HepG2 (cell line): ENCODE measurements around the gene KDM4B. TPM values are rescaled to one million over a fixed set of nuclear protein-coding genes. Genes with fewer than 3 reads are reported as not detected.

ENCODE experiments used
- ATAC-seq: fragments of 200-7000 bp; cut with Tn5 transposase; 3 replicates; pipeline ENCODE4 v1.9.1; 2020; ENCODE audit warnings: mild to moderate bottlenecking, moderate library complexity
- BruUV-seq: library from RNA; stranded (reverse); fragments of 400-500 nt; replicated peaks from 2 replicates; lab custom pipeline; 2021; lab: Mats Ljungman, UMichigan
- CTCF ChIA-PET: fragments of 300-600 bp; formaldehyde crosslinking; extraction: SDS; loops from one replicate; lab custom pipeline; 2021; ENCODE audit warnings: low total read pairs, inconsistent platforms, low intra/inter-chr PET ratio; lab: Yijun Ruan, JAX
- POLR2A ChIA-PET: fragments of 350-600 bp; sonication (Branson Sonifier 250); formaldehyde crosslinking; loops from one replicate; lab custom pipeline; 2020; ENCODE audit warnings: antibody characterized with exemption, inconsistent platforms; lab: Yijun Ruan, JAX
- DNase-seq: peaks from one replicate; pipeline ENCODE4 v3.0.0-alpha.2; 2015; ENCODE audit warnings: low spot score
- FAIRE-seq: peaks from 3 replicates; lab custom pipeline; 2011; peaks lifted over from hg19 to GRCh38; lab: Jason Lieb, UNC
- H2AFZ ChIP-seq: one replicate; pipeline ENCODE4 v1.6.1; 2011; ENCODE audit warnings: low read length, inconsistent platforms
- H3K27ac ChIP-seq: fragments of 300-600 bp; 3 replicates; pipeline ENCODE4 v1.8.0; 2011; ENCODE audit warnings: mixed run types, mild to moderate bottlenecking, mixed read lengths, low read length, inconsistent platforms; ENCODE audit not compliant: insufficient read depth; ENCODE audit errors: extremely low read length
- H3K27me3 ChIP-seq, 2 experiments: fragments of 200-600 bp in 1 of 2; 2 replicates in 1 of 2; 3 replicates in 1 of 2; pipeline versions ENCODE4 v1.6.0 to v1.8.0; 2011; ENCODE audit warnings: low read length in 2 of 2, mild to moderate bottlenecking in 2 of 2, moderate library complexity in 2 of 2, inconsistent platforms in 1 of 2; ENCODE audit not compliant: insufficient read depth in 2 of 2, control insufficient read depth in 1 of 2
- H3K36me3 ChIP-seq, 2 experiments: fragments of 200-600 bp in 1 of 2; replicated peaks in 1 of 2; 2 replicates in 1 of 2; 3 replicates in 1 of 2; pipeline versions ENCODE4 v1.5.1 to v1.8.0; 2011; ENCODE audit warnings: low read length in 2 of 2, inconsistent platforms in 1 of 2; ENCODE audit not compliant: insufficient read depth in 2 of 2, control insufficient read depth in 1 of 2
- H3K4me1 ChIP-seq: 2 replicates; pipeline ENCODE4 v1.5.1; 2012; ENCODE audit warnings: low read length, inconsistent platforms; ENCODE audit not compliant: insufficient read depth
- H3K4me2 ChIP-seq: 2 replicates; pipeline ENCODE4 v1.6.0; 2011; ENCODE audit warnings: low read depth, low read length, inconsistent platforms
- H3K4me3 ChIP-seq, 3 experiments: fragments of 200-600 bp in 1 of 3; sonication (generic), shearing (Covaris generic) in 1 of 3; replicated peaks in 1 of 3; 2 replicates each; pipeline ENCODE4 v1.5.1; 2011 to 2016; ENCODE audit warnings: low read length in 3 of 3, inconsistent platforms in 2 of 3, low read depth in 2 of 3, mild to moderate bottlenecking in 2 of 3, control low read depth in 1 of 3, mixed read lengths in 1 of 3; ENCODE audit not compliant: insufficient read depth in 1 of 3
- H3K79me2 ChIP-seq: one replicate; pipeline ENCODE4 v1.6.1; 2011; ENCODE audit warnings: low read length, inconsistent platforms; ENCODE audit not compliant: insufficient read depth
- H3K9ac ChIP-seq: 2 replicates; pipeline ENCODE4 v1.6.0; 2011; ENCODE audit warnings: mild to moderate bottlenecking, low read depth, low read length, inconsistent platforms; ENCODE audit not compliant: insufficient read depth
- H3K9me3 ChIP-seq: 2 replicates; pipeline ENCODE4 v1.5.1; 2012; ENCODE audit warnings: mild to moderate bottlenecking, low read length
- H4K20me1 ChIP-seq: 2 replicates; pipeline ENCODE4 v1.6.0; 2011; ENCODE audit warnings: inconsistent platforms, mild to moderate bottlenecking, low read length, moderate library complexity; ENCODE audit not compliant: insufficient read depth
- SIX4 ChIP-seq: sonication (generic); formaldehyde crosslinking; IDR thresholded peaks from 2 replicates; pipeline ENCODE4 v1.4.0; 2020; ENCODE audit warnings: missing genetic modification reagents
- WGBS: methylation state at CpG from one replicate; pipeline ENCODE4 v1.1.6; 2017; ENCODE audit warnings: low lambda C conversion rate; 5-methylcytosine and 5-hydroxymethylcytosine counted together
- in situ Hi-C: cut with HindIII; loops from 2 replicates; pipeline ENCODE4 v1.10.0; 2017; ENCODE audit warnings: low pct_unique_long_range_greater_than_20kb; ENCODE audit not compliant: extremely low pct_ligation_motif_present
- intact Hi-C: fragments of 100-400 bp; cut with micrococcal nuclease; formaldehyde crosslinking; loops from one replicate; pipeline ENCODE4 v1.10.0; 2022; ENCODE audit not compliant: unreplicated experiment
- polyA plus RNA-seq, 8 experiments: library from polyadenylated mRNA; depleted of rRNA in 3 of 8; stranded (reverse) in 7 of 8; unstranded in 1 of 8; fragments of >200 nt; fragmentation: Illumina TruSeq in 4 of 8; extraction: Trizol in 4 of 8; gene quantifications; 2 replicates each; pipeline versions ENCODE4 v1.2.1 to v1.2.3, GENCODE V29; 2011 to 2016; ENCODE audit warnings: low read depth in 4 of 8, missing spikeins in 1 of 8, mixed read lengths in 1 of 8; ENCODE audit not compliant: insufficient read depth in 1 of 8
- total RNA-seq, 5 experiments: library from RNA; depleted of rRNA; stranded (reverse); fragments of >200 nt; fragmentation: Illumina TruSeq; extraction: Trizol; gene quantifications; 2 replicates each; pipeline ENCODE4 v1.2.3, GENCODE V29; 2016; ENCODE audit warnings: low read depth in 1 of 5
- TF ChIP-seq, protein P1 (sequence below), 2 experiments: fragments of 450-650 bp in 1 of 2; sonication (generic) in 1 of 2; formaldehyde crosslinking in 1 of 2; IDR thresholded peaks; 2 replicates each; pipeline versions ENCODE4 v1.6.1 to v1.8.0; 2016 to 2022; ENCODE audit warnings: antibody characterized with exemption in 1 of 2, mild to moderate bottlenecking in 1 of 2, missing genetic modification reagents in 1 of 2

KDM4B gene
- total and polyA plus RNA-seq, 2 of the 13 experiments (the other 11 are each of a cell fraction or from before 2014, with no cell fraction given), result 4.9 to 14.6 TPM

DNA sequence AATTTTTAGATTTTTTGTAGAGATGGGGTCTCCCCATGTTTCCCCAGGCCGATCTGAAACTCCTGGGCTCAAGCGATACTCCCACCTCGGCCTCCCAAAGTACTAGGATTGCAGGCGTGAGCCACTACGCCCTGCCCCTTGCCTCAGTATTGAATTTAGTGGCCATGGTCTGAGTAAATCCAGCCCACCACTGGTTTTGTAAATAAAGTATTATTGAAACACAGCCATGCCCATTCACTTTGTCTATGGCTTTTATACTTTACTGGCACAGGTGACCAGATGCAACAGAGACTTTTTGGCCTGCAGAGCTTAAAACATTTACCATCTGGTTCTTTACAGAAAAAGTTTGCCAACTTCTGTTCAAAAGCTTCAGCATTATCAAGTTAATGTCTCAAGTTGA, 227.9 kb downstream of the KDM4B start:
- H3K4me3 ChIP-seq, result no peak overlapping the region
- no peaks in the 10 kb centered on the region for H3K27me3 ChIP-seq
- TF ChIP-seq, protein P1, sequence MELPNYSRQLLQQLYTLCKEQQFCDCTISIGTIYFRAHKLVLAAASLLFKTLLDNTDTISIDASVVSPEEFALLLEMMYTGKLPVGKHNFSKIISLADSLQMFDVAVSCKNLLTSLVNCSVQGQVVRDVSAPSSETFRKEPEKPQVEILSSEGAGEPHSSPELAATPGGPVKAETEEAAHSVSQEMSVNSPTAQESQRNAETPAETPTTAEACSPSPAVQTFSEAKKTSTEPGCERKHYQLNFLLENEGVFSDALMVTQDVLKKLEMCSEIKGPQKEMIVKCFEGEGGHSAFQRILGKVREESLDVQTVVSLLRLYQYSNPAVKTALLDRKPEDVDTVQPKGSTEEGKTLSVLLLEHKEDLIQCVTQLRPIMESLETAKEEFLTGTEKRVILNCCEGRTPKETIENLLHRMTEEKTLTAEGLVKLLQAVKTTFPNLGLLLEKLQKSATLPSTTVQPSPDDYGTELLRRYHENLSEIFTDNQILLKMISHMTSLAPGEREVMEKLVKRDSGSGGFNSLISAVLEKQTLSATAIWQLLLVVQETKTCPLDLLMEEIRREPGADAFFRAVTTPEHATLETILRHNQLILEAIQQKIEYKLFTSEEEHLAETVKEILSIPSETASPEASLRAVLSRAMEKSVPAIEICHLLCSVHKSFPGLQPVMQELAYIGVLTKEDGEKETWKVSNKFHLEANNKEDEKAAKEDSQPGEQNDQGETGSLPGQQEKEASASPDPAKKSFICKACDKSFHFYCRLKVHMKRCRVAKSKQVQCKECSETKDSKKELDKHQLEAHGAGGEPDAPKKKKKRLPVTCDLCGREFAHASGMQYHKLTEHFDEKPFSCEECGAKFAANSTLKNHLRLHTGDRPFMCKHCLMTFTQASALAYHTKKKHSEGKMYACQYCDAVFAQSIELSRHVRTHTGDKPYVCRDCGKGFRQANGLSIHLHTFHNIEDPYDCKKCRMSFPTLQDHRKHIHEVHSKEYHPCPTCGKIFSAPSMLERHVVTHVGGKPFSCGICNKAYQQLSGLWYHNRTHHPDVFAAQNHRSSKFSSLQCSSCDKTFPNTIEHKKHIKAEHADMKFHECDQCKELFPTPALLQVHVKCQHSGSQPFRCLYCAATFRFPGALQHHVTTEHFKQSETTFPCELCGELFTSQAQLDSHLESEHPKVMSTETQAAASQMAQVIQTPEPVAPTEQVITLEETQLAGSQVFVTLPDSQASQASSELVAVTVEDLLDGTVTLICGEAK (IDR thresholded peaks at IDR 0.05), result peak; percentile 35
- TF ChIP-seq, protein P1 (CRISPR knock-in tag; IDR thresholded peaks at IDR 0.05), result peak; percentile 96
- no peak for TF ChIP-seq SIX4 (CRISPR knock-in tag)
- TF ChIP-seq, all 625 proteins: peak for 1
- DNase-seq (no peak), FAIRE-seq (no peak), ATAC-seq (no peak)
- no peak overlapping the region for H3K9ac ChIP-seq
- no peak overlapping the region for H2AFZ ChIP-seq
- H3K4me1 ChIP-seq, result no peaks in the 10 kb centered on the region
- POLR2A ChIA-PET, result no interaction called here
- peaks cover 5% of the 10 kb centered on the region; the same call in 1 of the 2 replicates for H3K9me3 ChIP-seq
- in situ Hi-C loops (no loop called here), intact Hi-C loops (no loop called here)
- no peak overlapping the region for H3K4me2 ChIP-seq
- 57% methylated on average over 5 of the region's 5 CpGs for WGBS
- no TSS peak for BruUV-seq
- H3K27ac ChIP-seq, result no peak overlapping the region
- CTCF ChIA-PET, result no interaction called here
- H3K79me2 ChIP-seq, result no peaks in the 10 kb centered on the region
- H4K20me1 ChIP-seq, result peaks cover 2% of the 10 kb centered on the region; the same call in 1 of the 2 replicates
- no peaks in the 10 kb centered on the region for H3K36me3 ChIP-seq
